Testis (tissue), 5 donors: ENCODE results near the gene SEH1L. TPM values are rescaled to one million over a fixed set of nuclear protein-coding genes. Genes with fewer than 3 reads are reported as not detected.
A peak's percentile ranks its signal among the peaks of the same experiment; 100 is the strongest.
"Not testable (repeated sequence)": the region's sequence is repeated elsewhere in the genome, so short reads cannot be mapped to it uniquely, and the experiment has no call there.

ENCODE experiments used
- DNase-seq: peaks from one replicate; pipeline ENCODE4 v3.0.0-alpha.2; 2019
- H3K27ac ChIP-seq, 2 donors: fragments of 200-600 bp; sonication (generic); one replicate each; pipeline ENCODE4 v1.5.1; 2019
- H3K27me3 ChIP-seq: fragments of 200-600 bp; sonication (generic); one replicate; pipeline ENCODE4 v1.5.1; 2019
- H3K36me3 ChIP-seq: fragments of 200-600 bp; sonication (generic); one replicate; pipeline ENCODE4 v1.5.1; 2017; ENCODE audit warnings: low read depth; ENCODE audit errors: missing control alignments
- H3K4me1 ChIP-seq: fragments of 200-600 bp; sonication (generic); one replicate; pipeline ENCODE4 v1.5.1; 2019
- H3K4me3 ChIP-seq, 2 donors: fragments of 200-600 bp; sonication (generic); one replicate each; pipeline ENCODE4 v1.5.1; 2017 to 2019
- H3K9me3 ChIP-seq: fragments of 200-600 bp; sonication (generic); one replicate; pipeline ENCODE4 v1.5.1; 2017
- POLR2A ChIP-seq: fragments of 450-650 bp; IDR thresholded peaks from one replicate; pipeline ENCODE4 v1.6.1; 2017; ENCODE audit warnings: antibody characterized with exemption, mild to moderate bottlenecking, moderate library complexity
- WGBS, 2 donors: methylation state at CpG; one replicate each; pipeline ENCODE4 v1.1.5; 2018; 5-methylcytosine and 5-hydroxymethylcytosine counted together
- intact Hi-C: fragments of 100-400 bp; cut with DNase I; formaldehyde crosslinking; loops from one replicate; pipeline ENCODE4 v1.15.1; 2023; ENCODE audit warnings: low total_unique reads
- long read RNA-seq, 2 donors: transcript quantifications; one replicate each; lab custom pipeline, GENCODE V29; 2026
- polyA plus RNA-seq: library from polyadenylated mRNA; stranded (reverse); fragments of 350-450 nt; fragmentation: Illumina TruSeq; extraction: RNeasy Lipid Tissue Mini Kit (QIAGEN cat#74804); gene quantifications from one replicate; pipeline ENCODE4 v1.2.3, GENCODE V29; 2014; ENCODE audit warnings: low read depth, low replicate concordance; ENCODE audit not compliant: insufficient read depth
- total RNA-seq, 2 donors: library from RNA; depleted of rRNA; stranded (reverse); fragments of >200 nt; gene quantifications; one replicate each; pipeline ENCODE4 v1.2.3, GENCODE V29; 2016
- TF ChIP-seq, protein P1 (sequence below), 3 experiments: fragments of 450-650 bp in 2 of 3; fragments of 200-600 bp in 1 of 3; sonication (generic) in 1 of 3; IDR thresholded peaks; one replicate each; pipeline ENCODE4 v1.5.1; 2016 to 2019; ENCODE audit warnings: antibody characterized with exemption in 3 of 3, mild to moderate bottlenecking in 2 of 3, moderate library complexity in 1 of 3

The SEH1L gene
- total RNA-seq (10 to 100 TPM; 37.1 to 43.5 TPM), polyA plus RNA-seq (33.5 TPM)
- long read RNA-seq, donor 1, transcript SEH1L-201 (9 exons, 3,494 nt): major isoform, 11 of 11 reads
- long read RNA-seq, donor 1, partial matches to known transcripts: 0 of 11 reads
- long read RNA-seq, donor 1, other reads (novel, unspliced or antisense): 0 of 11 reads
- long read RNA-seq, donor 2, full-length matches to known transcripts: 11 of 11 reads
- long read RNA-seq, donor 2, partial matches to known transcripts: 0 of 11 reads
- long read RNA-seq, donor 2, other reads (novel, unspliced or antisense): 0 of 11 reads

- 1 to 2% methylated on average over 28 to 55 of the region's 58 CpGs for WGBS, 2 donors
- no peaks in the 10 kb centered on the region for H3K27me3 ChIP-seq
- peak; percentile 40 for TF ChIP-seq POLR2A
- TF ChIP-seq, protein P1, sequence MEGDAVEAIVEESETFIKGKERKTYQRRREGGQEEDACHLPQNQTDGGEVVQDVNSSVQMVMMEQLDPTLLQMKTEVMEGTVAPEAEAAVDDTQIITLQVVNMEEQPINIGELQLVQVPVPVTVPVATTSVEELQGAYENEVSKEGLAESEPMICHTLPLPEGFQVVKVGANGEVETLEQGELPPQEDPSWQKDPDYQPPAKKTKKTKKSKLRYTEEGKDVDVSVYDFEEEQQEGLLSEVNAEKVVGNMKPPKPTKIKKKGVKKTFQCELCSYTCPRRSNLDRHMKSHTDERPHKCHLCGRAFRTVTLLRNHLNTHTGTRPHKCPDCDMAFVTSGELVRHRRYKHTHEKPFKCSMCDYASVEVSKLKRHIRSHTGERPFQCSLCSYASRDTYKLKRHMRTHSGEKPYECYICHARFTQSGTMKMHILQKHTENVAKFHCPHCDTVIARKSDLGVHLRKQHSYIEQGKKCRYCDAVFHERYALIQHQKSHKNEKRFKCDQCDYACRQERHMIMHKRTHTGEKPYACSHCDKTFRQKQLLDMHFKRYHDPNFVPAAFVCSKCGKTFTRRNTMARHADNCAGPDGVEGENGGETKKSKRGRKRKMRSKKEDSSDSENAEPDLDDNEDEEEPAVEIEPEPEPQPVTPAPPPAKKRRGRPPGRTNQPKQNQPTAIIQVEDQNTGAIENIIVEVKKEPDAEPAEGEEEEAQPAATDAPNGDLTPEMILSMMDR (IDR thresholded peaks at IDR 0.05): no peak
- no peaks in the 10 kb centered on the region for H3K36me3 ChIP-seq
- intact Hi-C loops: no loop called here
- DNase-seq: peak; percentile 99
- peak within 1 kb of the TSS; percentile 92 to 98 for H3K27ac ChIP-seq
- H3K4me3 ChIP-seq: peak within 1 kb of the TSS; percentile 71 to 89
- H3K4me1 ChIP-seq: peaks cover 7% of the 10 kb centered on the region
- H3K9me3 ChIP-seq: no peaks in the 10 kb centered on the region
Observed at GRCh38 chr18:12947285-12948049, at the start of gene SEH1L. TSS of gene SEH1L (plus strand) at chr18:12948011. CDS start at chr18:12948122, 111 bp downstream.

GRCh38 chr18:12901208-12901607 is 46.6 kb upstream of the SEH1L start:
- H3K9me3 ChIP-seq, H3K4me3 ChIP-seq, intact Hi-C loops, H3K27ac ChIP-seq, H3K36me3 ChIP-seq, DNase-seq, H3K27me3 ChIP-seq, H3K4me1 ChIP-seq: not testable (repeated sequence)
- WGBS, 2 donors: 89 to 94% methylated on average over 12 of the region's 12 CpGs

DNA sequence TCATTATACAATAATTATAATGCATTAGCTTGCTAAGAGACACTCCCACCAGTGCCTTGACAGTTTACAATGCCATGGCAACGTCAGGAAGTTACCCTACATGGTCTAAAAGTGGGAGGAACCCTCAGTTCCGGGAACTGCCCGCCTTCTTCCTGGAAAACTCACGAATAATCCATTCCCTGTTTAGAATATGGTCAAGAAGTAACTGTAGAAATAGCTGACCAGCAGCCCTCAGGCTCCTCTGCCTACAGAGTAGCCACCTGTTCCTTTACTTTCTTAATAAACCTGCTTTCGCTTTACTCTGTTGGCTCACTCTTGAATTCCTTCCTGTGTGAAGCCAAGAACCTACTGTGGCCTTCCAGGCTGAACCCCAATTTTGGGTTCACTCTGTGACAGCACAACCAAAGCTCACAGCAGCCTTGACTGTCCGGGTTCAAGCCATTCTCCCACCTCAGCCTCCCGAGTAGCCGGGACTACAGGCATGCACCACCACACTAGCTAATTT is 43.7 kb upstream of the SEH1L start:
- TF ChIP-seq, protein P1 (IDR thresholded peaks at IDR 0.05): no peak
- no peak for TF ChIP-seq POLR2A
- peaks cover 8% of the 10 kb centered on the region for H3K4me1 ChIP-seq
- no peak overlapping the region for H3K4me3 ChIP-seq
- no peak overlapping the region for H3K27ac ChIP-seq
- no peaks in the 10 kb centered on the region for H3K27me3 ChIP-seq
- intact Hi-C loops: no loop called here
- no peaks in the 10 kb centered on the region for H3K9me3 ChIP-seq
- WGBS, 2 donors: 69 to 79% methylated on average over 8 of the region's 8 CpGs
- no peaks in the 10 kb centered on the region for H3K36me3 ChIP-seq
- no peak for DNase-seq

GRCh38 chr18:12906119-12906518 is 41.7 kb upstream of the SEH1L start:
- DNase-seq: no peak
- Histone ChIP-seq H3K9me3 (no peaks in the 10 kb centered on the region), H3K4me3 (no peak overlapping the region), H3K36me3 (no peaks in the 10 kb centered on the region), H3K4me1 (peaks cover 8% of the 10 kb centered on the region), H3K27ac (no peak overlapping the region), H3K27me3 (no peaks in the 10 kb centered on the region)
- WGBS, 2 donors: 93 to 97% methylated on average over 4 of the region's 4 CpGs
- TF ChIP-seq POLR2A: no peak
- TF ChIP-seq, protein P1 (IDR thresholded peaks at IDR 0.05): no peak
- intact Hi-C loops: no loop called here

DNA sequence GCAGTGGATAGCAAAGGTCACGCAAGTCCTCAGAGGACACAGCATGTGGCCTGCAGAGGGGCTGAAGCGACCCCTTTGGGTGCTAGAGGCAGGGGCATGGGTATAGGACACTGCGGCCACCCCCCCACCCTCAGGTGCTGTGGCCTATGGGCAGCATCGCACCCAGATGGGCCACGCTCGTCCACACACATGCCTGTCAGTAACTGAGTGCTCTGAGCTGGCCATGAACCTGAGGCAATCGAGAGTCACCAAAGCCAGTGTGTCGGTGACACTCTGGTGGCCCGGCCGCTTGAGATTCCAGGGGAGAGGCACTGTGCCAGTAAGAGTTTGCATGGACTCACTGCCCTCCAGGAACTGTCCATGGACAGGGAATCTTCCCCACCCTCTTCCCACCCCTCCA is 41.0 kb upstream of the SEH1L start:
- no peaks in the 10 kb centered on the region for H3K9me3 ChIP-seq
- 75 to 100% methylated on average over 1 to 10 of the region's 10 CpGs for WGBS, 2 donors
- H3K4me1 ChIP-seq: peaks cover 8% of the 10 kb centered on the region
- H3K36me3 ChIP-seq: no peaks in the 10 kb centered on the region
- H3K27me3 ChIP-seq: no peaks in the 10 kb centered on the region
- DNase-seq: no peak
- intact Hi-C loops: no loop called here
- H3K4me3 ChIP-seq: no peak overlapping the region
- TF ChIP-seq POLR2A: no peak
- TF ChIP-seq, protein P1 (IDR thresholded peaks at IDR 0.05): no peak
- peak overlapping the region; percentile 44 to 59 for H3K27ac ChIP-seq
